GM10266 (cell line): ENCODE results near the gene LMOD2.

Source experiments
- DNase-seq: peaks from one replicate; pipeline ENCODE4 v3.0.0; 2012; ENCODE audit errors: extremely low spot score
- TF ChIP-seq, protein P1 (sequence below): IDR thresholded peaks from 2 replicates; pipeline ENCODE4 v1.5.1; 2012; ENCODE audit warnings: mild to moderate bottlenecking, low read depth; ENCODE audit not compliant: control insufficient read depth, insufficient read depth; ENCODE audit errors: missing control alignments

Gene LMOD2

DNA sequence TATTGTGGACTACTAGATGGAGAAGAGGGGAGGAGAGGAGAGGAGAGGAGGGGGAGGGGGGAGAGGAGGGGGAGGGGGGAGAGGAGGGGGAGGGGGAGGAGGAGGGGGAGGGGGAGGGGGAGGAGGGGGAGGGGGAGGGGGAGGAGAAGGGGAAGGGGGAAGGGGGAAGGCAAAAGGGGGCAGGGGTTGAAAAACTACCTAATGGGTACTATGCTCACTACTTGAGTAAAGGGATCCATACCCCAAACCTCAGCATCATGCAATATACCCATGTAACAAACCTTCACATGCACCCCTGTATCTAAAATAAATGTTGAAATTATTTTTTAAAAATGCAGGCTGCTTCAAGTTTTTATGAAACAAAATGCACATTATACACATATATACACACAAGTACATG lies 15.1 kb upstream of the LMOD2 start:
- DNase-seq: no peak
- TF ChIP-seq, protein P1, sequence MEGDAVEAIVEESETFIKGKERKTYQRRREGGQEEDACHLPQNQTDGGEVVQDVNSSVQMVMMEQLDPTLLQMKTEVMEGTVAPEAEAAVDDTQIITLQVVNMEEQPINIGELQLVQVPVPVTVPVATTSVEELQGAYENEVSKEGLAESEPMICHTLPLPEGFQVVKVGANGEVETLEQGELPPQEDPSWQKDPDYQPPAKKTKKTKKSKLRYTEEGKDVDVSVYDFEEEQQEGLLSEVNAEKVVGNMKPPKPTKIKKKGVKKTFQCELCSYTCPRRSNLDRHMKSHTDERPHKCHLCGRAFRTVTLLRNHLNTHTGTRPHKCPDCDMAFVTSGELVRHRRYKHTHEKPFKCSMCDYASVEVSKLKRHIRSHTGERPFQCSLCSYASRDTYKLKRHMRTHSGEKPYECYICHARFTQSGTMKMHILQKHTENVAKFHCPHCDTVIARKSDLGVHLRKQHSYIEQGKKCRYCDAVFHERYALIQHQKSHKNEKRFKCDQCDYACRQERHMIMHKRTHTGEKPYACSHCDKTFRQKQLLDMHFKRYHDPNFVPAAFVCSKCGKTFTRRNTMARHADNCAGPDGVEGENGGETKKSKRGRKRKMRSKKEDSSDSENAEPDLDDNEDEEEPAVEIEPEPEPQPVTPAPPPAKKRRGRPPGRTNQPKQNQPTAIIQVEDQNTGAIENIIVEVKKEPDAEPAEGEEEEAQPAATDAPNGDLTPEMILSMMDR: no peak

DNA sequence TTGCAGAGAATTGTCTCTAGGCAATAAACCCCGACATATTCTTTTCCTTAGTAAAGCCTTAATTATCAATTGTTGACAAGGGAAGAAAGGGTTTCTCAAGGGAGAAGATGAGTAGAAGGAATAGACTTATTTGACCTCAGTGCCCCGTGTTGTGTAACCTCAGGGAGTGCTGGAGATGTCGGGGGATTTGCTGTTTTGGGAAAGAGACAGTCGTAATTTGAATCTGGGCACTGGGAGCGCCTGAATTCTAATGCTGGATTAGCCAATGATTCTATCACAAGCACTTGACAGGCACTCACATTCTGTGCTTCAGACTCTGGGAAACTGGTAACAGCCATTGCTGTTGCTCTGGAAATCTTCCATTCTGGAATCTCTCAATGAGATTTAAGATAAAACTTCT lies 13.8 kb upstream of the LMOD2 start:
- no peak for DNase-seq
- TF ChIP-seq, protein P1: no peak

DNA sequence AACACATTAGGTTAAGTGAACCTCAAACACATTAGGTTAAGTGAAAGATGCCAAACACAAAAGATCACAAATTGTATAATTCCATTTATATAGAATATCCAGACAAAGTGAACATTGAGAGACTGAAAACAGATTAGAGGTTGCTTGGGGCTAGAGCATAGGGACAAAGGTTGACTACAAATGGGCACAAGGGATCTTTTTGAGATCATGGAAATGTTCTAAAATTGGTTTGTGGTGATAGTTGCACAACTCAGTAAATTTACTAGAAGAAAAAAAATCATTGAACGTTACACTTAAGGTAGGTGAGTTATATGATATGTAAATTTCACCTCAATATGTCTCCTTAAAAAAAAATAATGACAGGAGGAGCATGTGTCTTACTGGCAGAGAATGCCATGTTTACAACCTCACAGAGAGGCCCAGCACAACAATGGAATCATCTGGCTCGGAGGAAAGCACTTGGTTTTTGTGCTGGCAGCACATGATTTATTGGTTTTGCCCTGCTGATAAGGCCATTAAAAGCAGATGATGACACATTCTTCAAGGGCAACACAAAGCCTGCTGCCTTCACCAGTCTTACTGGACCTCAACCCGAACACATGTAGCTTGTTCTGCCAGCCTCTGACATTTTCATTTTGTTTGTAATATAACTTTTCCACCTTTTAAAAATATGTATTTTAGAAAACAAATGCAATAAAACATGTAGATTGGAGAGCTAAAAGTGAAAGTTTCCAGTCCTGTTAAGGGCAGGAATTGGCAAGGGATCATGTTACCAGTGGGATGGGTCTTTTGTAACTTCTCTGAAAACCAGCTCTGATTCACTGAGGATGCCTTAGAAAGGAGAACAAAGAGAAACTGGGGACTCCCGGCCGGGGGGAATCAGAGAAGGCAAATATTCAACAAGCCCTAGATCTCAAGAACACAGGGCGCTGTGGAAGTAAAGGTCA lies 11.9 kb upstream of the LMOD2 start:
- no peak for DNase-seq
- TF ChIP-seq, protein P1: no peak

DNA sequence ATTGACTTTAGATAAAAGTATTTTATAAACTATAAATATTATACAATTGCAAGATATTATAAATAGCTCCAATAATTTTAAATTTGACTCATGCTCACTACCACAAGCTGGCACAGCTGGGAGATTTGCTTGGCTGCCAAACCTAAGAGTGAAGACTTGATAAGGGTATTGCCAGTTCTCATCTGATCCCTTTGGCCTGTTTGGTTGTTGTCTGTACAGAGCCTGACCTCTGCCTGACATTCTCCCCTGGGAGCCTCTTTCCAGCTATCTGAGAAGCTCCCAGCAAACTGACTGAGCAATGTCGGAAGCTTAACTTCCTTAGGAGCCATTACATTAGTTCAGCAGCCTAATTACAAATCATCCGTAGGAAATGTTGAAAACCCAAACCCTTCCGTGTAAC lies 10.2 kb upstream of the LMOD2 start:
- TF ChIP-seq, protein P1: no peak
- no peak for DNase-seq

DNA sequence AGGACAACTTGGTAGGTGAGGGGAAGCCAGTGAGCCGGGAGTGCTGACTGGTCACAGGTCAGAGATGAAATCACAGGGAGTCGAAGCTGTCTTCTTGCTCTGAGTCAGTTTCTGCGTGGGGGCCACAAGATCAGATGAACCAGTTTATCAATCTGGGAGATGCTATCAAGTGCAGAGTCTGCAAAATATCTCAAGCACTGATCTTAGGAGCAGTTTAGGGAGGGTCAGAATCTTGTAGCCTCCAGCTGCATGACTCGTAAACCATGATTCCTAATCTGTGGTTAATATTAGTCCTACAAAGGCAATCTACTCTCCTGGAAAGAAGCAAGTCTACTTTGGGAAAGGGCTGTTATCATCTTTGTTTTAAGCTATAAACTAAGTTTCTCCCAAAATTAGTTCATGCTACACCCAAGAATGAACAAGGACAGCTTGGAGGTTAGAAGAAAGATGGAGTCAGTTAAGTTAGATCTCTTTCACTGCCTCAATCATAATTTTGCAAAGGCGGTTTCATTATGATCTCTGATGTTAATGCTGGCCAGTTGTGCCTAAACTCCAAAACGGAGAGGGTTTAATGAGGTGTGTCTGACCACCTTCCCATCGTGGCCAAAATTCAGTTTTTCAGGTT lies 8.4 kb upstream of the LMOD2 start:
- no peak for DNase-seq
- TF ChIP-seq, protein P1: no peak

DNA sequence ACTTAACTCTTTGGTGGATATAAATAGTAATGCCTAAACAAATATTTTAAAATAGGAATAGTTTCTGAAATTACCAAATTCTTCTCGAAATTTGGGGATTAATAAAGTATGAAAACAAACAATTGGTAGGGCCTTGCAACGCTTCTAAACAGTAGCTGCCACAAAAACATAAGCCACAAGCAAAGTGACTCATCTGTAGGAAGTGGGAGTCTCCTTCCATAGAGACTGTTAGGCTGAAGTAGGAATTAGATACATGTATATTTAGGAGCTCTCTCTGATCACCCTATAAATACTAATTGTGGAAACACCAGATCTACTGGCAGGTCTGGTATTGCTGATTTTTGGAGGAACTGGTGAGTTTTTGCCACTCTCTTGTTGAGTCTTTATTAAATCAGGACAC lies 5.7 kb upstream of the LMOD2 start:
- TF ChIP-seq, protein P1: no peak
- no peak for DNase-seq

DNA sequence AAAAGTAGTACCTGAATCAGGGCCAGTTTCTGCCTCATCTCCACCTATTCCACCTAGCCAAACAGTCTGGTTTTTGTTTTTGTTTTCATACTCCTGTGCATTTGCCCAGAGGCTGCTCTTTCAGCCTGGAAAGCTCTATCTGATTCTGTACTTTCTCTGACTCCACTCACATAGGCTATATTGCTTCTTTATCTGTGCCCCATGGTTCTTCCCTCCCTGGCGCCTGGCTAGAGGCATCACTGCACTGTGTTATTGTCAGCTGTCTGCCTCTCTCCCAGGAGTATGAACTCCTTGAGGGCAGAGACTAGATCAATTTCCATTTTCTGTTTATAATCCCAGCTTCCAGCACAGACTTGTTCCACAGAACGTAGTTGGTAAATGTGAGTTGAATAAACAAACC lies 5.1 kb upstream of the LMOD2 start:
- DNase-seq: no peak
- TF ChIP-seq, protein P1: no peak
